Esophagus squamous epithelium (tissue), 5 donors: ENCODE results near the gene KRT78. TPM values are rescaled to one million over a fixed set of nuclear protein-coding genes. Genes with fewer than 3 reads are reported as not detected.

Experiments used
- DNase-seq: peaks from one replicate; lab custom pipeline; 2025; lab: John Stamatoyannopoulos, UW
- H3K27ac ChIP-seq, 4 donors: fragments of 200-600 bp; sonication (generic); one replicate each; pipeline ENCODE4 v1.5.1; 2016 to 2019; ENCODE audit warnings: mild to moderate bottlenecking in 1 of 4
- H3K27me3 ChIP-seq, 4 donors: fragments of 200-600 bp; sonication (generic); 1 replicate in 3 of 4; 2 replicates in 1 of 4; pipeline versions ENCODE4 v1.5.1 to v1.6.0; 2017 to 2021; ENCODE audit warnings: antibody characterized with exemption in 1 of 4
- H3K36me3 ChIP-seq, 3 donors: fragments of 200-600 bp; sonication (generic); one replicate each; pipeline ENCODE4 v1.5.1; 2016 to 2019
- H3K4me1 ChIP-seq, 3 donors: fragments of 200-600 bp; sonication (generic); one replicate each; pipeline ENCODE4 v1.5.1; 2017 to 2019
- H3K4me3 ChIP-seq, 4 donors: fragments of 200-600 bp; sonication (generic); 1 replicate in 3 of 4; 2 replicates in 1 of 4; pipeline ENCODE4 v1.5.1; 2016 to 2019; ENCODE audit warnings: mild to moderate bottlenecking in 2 of 4, moderate library complexity in 1 of 4
- H3K9me3 ChIP-seq, 3 donors: fragments of 200-600 bp; sonication (generic); one replicate each; pipeline ENCODE4 v1.5.1; 2016 to 2019
- POLR2A ChIP-seq, 4 donors: fragments of 450-650 bp; IDR thresholded peaks; one replicate each; pipeline ENCODE4 v1.6.1; 2017; ENCODE audit warnings: antibody characterized with exemption in 4 of 4, mild to moderate bottlenecking in 4 of 4, moderate library complexity in 3 of 4
- WGBS, 2 donors: methylation state at CpG; one replicate each; pipeline ENCODE4 v1.1.5; 2018; 5-methylcytosine and 5-hydroxymethylcytosine counted together
- intact Hi-C: fragments of 100-400 bp; cut with DNase I; formaldehyde crosslinking; loops from one replicate; pipeline ENCODE4 v1.15.0; 2022
- total RNA-seq, 4 donors: library from RNA; depleted of rRNA; stranded (reverse); fragments of >200 nt; gene quantifications; one replicate each; pipeline ENCODE4 v1.1.0, GENCODE V29; 2016
- TF ChIP-seq, protein P1 (sequence below), 6 experiments: fragments of 450-650 bp in 4 of 6; fragments of 200-600 bp in 2 of 6; sonication (generic) in 2 of 6; IDR thresholded peaks; one replicate each; pipeline ENCODE4 v1.5.1; 2016 to 2019; ENCODE audit warnings: antibody characterized with exemption in 6 of 6, mild to moderate bottlenecking in 4 of 6, moderate library complexity in 4 of 6
- donor health status: DM: yes; HTN: yes; CAD: no.

The KRT78 gene
- total RNA-seq, 4 donors from 2014 or later: 194 to 481 (median 307) TPM

GRCh38 chr12:52813203-52813819 lies 35.5 kb downstream of the KRT78 start:
- TF ChIP-seq, protein P1, sequence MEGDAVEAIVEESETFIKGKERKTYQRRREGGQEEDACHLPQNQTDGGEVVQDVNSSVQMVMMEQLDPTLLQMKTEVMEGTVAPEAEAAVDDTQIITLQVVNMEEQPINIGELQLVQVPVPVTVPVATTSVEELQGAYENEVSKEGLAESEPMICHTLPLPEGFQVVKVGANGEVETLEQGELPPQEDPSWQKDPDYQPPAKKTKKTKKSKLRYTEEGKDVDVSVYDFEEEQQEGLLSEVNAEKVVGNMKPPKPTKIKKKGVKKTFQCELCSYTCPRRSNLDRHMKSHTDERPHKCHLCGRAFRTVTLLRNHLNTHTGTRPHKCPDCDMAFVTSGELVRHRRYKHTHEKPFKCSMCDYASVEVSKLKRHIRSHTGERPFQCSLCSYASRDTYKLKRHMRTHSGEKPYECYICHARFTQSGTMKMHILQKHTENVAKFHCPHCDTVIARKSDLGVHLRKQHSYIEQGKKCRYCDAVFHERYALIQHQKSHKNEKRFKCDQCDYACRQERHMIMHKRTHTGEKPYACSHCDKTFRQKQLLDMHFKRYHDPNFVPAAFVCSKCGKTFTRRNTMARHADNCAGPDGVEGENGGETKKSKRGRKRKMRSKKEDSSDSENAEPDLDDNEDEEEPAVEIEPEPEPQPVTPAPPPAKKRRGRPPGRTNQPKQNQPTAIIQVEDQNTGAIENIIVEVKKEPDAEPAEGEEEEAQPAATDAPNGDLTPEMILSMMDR (IDR thresholded peaks at IDR 0.05): no peak
- TF ChIP-seq POLR2A (IDR thresholded peaks at IDR 0.05): peak in 1 of 4 donors; percentile 19
- DNase-seq: no peak
- Histone ChIP-seq H3K36me3 (peaks cover 0 to 30% (median 0%) of the 10 kb centered on the region in 3 donors), H3K9me3 (no peaks in the 10 kb centered on the region), H3K4me1 (peaks cover 0 to 37% (median 0%) of the 10 kb centered on the region in 3 donors), H3K4me3 (peak overlapping the region; percentile 30 to 46 (median 37)), H3K27me3 (peaks cover 0 to 6% (median 0%) of the 10 kb centered on the region in 4 donors), H3K27ac (peak overlapping the region in 3 of 4 donors; percentile 75 to 84 (median 75))
- intact Hi-C loops: no loop called here
- WGBS, 2 donors: 93% methylated on average over 8 of the region's 10 CpGs; no CpG with 5 or more reads in 1 of the 2 donors

GRCh38 chr12:52812749-52813148 lies 36.0 kb downstream of the KRT78 start:
- peaks cover 0 to 36% (median 0%) of the 10 kb centered on the region in 3 donors for H3K36me3 ChIP-seq
- no peaks in the 10 kb centered on the region for H3K9me3 ChIP-seq
- intact Hi-C loops: no loop called here
- H3K27me3 ChIP-seq: peaks cover 0 to 6% (median 0%) of the 10 kb centered on the region in 4 donors
- TF ChIP-seq, protein P1 (IDR thresholded peaks at IDR 0.05): no peak
- TF ChIP-seq POLR2A (IDR thresholded peaks at IDR 0.05): no peak
- WGBS, 2 donors: 29 to 42% methylated on average over 3 of the region's 3 CpGs
- no peak for DNase-seq
- H3K27ac ChIP-seq: peak overlapping the region in 3 of 4 donors; percentile 75 to 84 (median 75)
- H3K4me3 ChIP-seq: peak overlapping the region in 3 of 4 donors; percentile 30 to 46 (median 44)
- peaks cover 0 to 31% (median 0%) of the 10 kb centered on the region in 3 donors for H3K4me1 ChIP-seq

DNA sequence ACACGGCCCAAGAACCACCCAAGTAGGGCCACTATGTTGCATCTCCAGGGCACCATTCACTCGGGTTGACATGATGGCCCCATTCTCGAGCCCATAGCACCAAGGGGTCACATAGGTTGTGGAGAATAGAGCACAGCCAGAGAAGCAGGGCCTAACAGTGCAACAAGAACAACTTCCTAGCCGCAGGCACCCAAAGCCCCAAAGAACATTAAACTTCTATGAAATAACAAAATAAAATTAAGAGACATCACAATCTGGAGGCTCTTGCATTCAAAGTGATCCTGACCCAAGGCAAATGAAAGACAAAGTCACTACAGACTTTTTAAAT lies 36.8 kb downstream of the KRT78 start:
- TF ChIP-seq, protein P1 (IDR thresholded peaks at IDR 0.05): no peak
- peak in 1 of 4 donors; percentile 22 for TF ChIP-seq POLR2A (IDR thresholded peaks at IDR 0.05)
- no peaks in the 10 kb centered on the region for H3K9me3 ChIP-seq
- no peak for DNase-seq
- intact Hi-C loops: no loop called here
- H3K27me3 ChIP-seq: peaks cover 0 to 2% (median 0%) of the 10 kb centered on the region in 4 donors
- peak overlapping the region in 3 of 4 donors; percentile 30 to 46 (median 44) for H3K4me3 ChIP-seq
- 87 to 93% methylated on average over 3 of the region's 4 CpGs for WGBS, 2 donors
- peak overlapping the region in 3 of 4 donors; percentile 75 to 84 (median 75) for H3K27ac ChIP-seq
- peaks cover 0 to 28% (median 0%) of the 10 kb centered on the region in 3 donors for H3K4me1 ChIP-seq
- peaks cover 0 to 43% (median 0%) of the 10 kb centered on the region in 3 donors for H3K36me3 ChIP-seq

- TF ChIP-seq, protein P1 (IDR thresholded peaks at IDR 0.05): no peak
- no peak for TF ChIP-seq POLR2A (IDR thresholded peaks at IDR 0.05)
- no peak for DNase-seq
Measured at GRCh38 chr12:52811191-52812072, 37.4 kb downstream of the KRT78 start.

More at GRCh38 chr12:52811191-52812072, 37.4 kb downstream of the KRT78 start:
- intact Hi-C loops: no loop called here
- peak overlapping the region in 3 of 4 donors; percentile 30 to 46 (median 44) for H3K4me3 ChIP-seq
- H3K27me3 ChIP-seq: no peaks in the 10 kb centered on the region
- peaks cover 0 to 28% (median 0%) of the 10 kb centered on the region in 3 donors for H3K4me1 ChIP-seq
- H3K36me3 ChIP-seq: peaks cover 0 to 46% (median 0%) of the 10 kb centered on the region in 3 donors
- H3K9me3 ChIP-seq: no peaks in the 10 kb centered on the region
- 82 to 86% methylated on average over 6 to 7 of the region's 9 CpGs for WGBS, 2 donors
- peak overlapping the region in 3 of 4 donors; percentile 75 to 84 (median 75) for H3K27ac ChIP-seq
